Gastrocnemius medialis (tissue), 4 donors: ENCODE measurements around the gene BCAS4. TPM values are rescaled to one million over a fixed set of nuclear protein-coding genes. Genes with fewer than 3 reads are reported as not detected.
"Not testable (repeated sequence)": the region's sequence is repeated elsewhere in the genome, so short reads cannot be mapped to it uniquely, and the experiment has no call there.

Source experiments
- ATAC-seq, 2 donors: fragments of 150-250 bp; one replicate each; pipeline ENCODE4 v1.9.1; 2016
- DNase-seq, 2 donors: peaks; one replicate each; pipeline ENCODE4 v3.0.0-alpha.2; 2019
- H3K27ac ChIP-seq, 4 donors: fragments of 200-600 bp; sonication (generic); 1 replicate in 1 of 4; 2 replicates in 3 of 4; pipeline ENCODE4 v1.5.1; 2016 to 2018; ENCODE audit warnings: mild to moderate bottlenecking in 2 of 4, moderate library complexity in 1 of 4
- H3K27me3 ChIP-seq, 3 donors: fragments of 200-600 bp; sonication (generic) in 2 of 3; 1 replicate in 1 of 3; 2 replicates in 2 of 3; pipeline versions ENCODE4 v1.5.1 to v1.6.0; 2016 to 2019; ENCODE audit warnings: mild to moderate bottlenecking in 1 of 3, moderate library complexity in 1 of 3
- H3K36me3 ChIP-seq, 2 donors: fragments of 200-600 bp; sonication (generic) in 1 of 2; one replicate each; pipeline ENCODE4 v1.5.1; 2017 to 2018
- H3K4me1 ChIP-seq, 2 donors: fragments of 200-600 bp; sonication (generic) in 1 of 2; one replicate each; pipeline ENCODE4 v1.5.1; 2016 to 2017; ENCODE audit warnings: mild to moderate bottlenecking in 2 of 2
- H3K4me3 ChIP-seq, 4 donors: fragments of 200-600 bp; sonication (generic) in 3 of 4; 1 replicate in 1 of 4; 2 replicates in 3 of 4; pipeline ENCODE4 v1.5.1; 2016 to 2019; ENCODE audit warnings: mild to moderate bottlenecking in 2 of 4
- H3K9me3 ChIP-seq, 3 donors: fragments of 200-600 bp; sonication (generic) in 2 of 3; 1 replicate in 1 of 3; 2 replicates in 2 of 3; pipeline ENCODE4 v1.5.1; 2016 to 2019
- CTCF ChIP-seq, 5 experiments: fragments of 450-650 bp in 3 of 5; fragments of 200-600 bp in 2 of 5; sonication (generic) in 2 of 5; IDR thresholded peaks in 4 of 5; conservative IDR thresholded peaks in 1 of 5; 1 replicate in 4 of 5; 2 replicates in 1 of 5; pipeline ENCODE4 v1.5.1; 2016 to 2019; ENCODE audit warnings: antibody characterized with exemption in 5 of 5, mild to moderate bottlenecking in 3 of 5, moderate library complexity in 3 of 5
- POLR2A ChIP-seq, 2 donors: fragments of 450-650 bp; IDR thresholded peaks; one replicate each; pipeline ENCODE4 v1.6.1; 2017; ENCODE audit warnings: antibody characterized with exemption in 2 of 2, mild to moderate bottlenecking in 2 of 2, moderate library complexity in 2 of 2
- in situ Hi-C, 4 donors: fragments of 200-750 bp; cut with MboI; loops; one replicate each; pipeline versions ENCODE4 v1.15.0 to v1.8.0; 2017; ENCODE audit warnings: low sequenced_read_pairs in 4 of 4
- intact Hi-C: fragments of 100-400 bp; cut with DNase I; formaldehyde crosslinking; loops from one replicate; pipeline ENCODE4 v1.15.1; 2023; ENCODE audit warnings: low total_unique reads
- total RNA-seq, 4 donors: library from RNA; depleted of rRNA; stranded (reverse); fragments of >200 nt; gene quantifications; one replicate each; pipeline versions ENCODE4 v1.1.0 to v1.2.3, GENCODE V29; 2016

BCAS4 gene
- total RNA-seq, 4 donors from 2014 or later = 0.16 to 2.2 (median 0.51) TPM; not detected in 1

DNA sequence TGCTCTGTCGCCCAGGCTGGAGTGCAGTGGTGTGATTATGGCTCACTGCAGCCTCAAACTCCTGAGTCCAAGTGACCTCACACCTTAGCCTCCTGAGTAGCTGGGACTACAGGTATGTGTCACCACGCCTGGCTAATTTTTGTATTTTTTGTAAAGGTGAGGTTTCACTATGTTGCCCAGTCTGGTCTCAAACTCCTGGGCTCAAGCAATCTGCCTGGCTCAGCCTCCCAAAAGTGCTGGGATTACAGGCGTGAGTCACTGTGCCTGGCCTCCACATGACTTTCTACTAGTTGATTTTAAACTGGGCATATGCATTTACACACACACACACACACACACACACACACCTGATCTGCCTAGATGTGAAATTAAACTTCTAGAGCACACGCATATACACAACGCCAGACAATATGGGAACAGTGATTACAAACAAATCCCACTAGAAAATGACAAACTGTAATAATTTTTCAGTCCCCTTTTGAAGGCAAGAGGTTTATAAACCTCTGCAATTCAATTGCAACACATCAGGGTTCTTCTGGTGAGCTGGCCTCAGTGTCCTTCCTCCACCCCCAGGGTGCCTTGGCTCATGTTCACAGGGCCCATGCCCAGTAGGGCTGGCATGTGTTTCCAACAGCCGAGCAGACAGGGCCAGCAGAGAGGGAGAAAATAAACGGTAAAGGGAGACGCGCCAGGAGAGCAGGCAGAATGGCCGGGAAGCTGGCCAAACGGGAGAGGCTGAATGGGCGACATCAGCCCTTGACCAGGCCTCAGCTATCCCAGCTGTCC is 32.2 kb upstream of the BCAS4 start:
- ATAC-seq = peak; percentile 94
- in situ Hi-C loops = loop anchor here in 1 of 4 donors (25.0 kb wide), 1 partner anchor 575 kb away; the partner anchor contains the start of gene CEBPB
- Histone ChIP-seq H3K36me3 (no peaks in the 10 kb centered on the region), H3K27me3 (no peaks in the 10 kb centered on the region), H3K9me3 (no peaks in the 10 kb centered on the region), H3K4me1 (peaks cover 22 to 36% of the 10 kb centered on the region in 2 donors), H3K27ac (peak overlapping the region; percentile 81 to 90 (median 86)), H3K4me3 (no peak overlapping the region)
- peak; percentile 89 to 96 for DNase-seq
- TF ChIP-seq POLR2A (IDR thresholded peaks at IDR 0.05) (no peak), CTCF (IDR thresholded peaks at IDR 0.05 in 4 of 5, conservative IDR thresholded peaks at IDR 0.05 in 1 of 5) (peak in 1 of 5 experiments; percentile 26)
- intact Hi-C loops = no loop called here

DNA sequence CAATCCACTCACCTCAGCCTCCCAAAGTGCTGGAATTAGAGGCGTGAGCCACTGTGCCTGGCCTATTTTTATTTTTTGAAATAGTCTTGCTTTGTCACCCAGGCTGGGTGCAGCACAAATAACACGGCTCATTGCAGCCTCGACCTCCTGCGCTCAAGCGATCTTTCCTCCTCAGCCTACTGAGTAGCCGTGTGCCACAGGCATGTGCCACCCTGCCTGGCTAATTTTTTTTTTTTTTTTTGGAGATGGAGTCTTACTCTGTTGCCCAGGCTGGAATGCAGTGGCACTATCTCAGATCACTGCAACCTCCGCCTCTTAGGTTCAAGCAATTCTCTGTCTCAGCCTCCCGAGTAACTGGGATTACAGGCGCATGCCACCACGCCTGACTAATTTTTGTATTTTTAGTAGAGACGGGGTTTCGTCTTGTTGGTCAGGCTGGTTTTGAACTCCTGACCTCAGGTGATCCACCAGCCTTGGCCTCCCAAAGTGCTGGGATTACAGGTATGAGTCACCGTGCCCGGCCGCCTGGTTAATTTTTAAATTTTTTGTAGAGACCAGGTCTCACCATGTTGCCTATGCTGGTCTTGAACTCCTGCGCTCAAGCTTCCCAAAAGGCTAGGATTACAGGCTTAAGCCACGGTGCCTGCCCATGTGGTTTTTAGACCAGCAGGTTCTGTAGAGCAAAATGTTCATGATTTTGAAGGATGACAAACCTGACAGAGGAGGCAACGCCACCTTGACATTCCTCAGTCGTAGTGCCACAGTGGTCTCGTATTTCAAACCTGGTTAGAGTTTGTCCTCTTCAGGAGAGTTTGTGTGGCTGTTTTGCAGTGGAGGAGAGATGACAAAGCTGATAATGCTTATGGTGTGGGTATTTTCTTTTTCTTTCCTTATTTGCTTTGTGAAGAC is 31.1 kb upstream of the BCAS4 start:
- H3K36me3 ChIP-seq, H3K9me3 ChIP-seq, H3K27me3 ChIP-seq, intact Hi-C loops, H3K4me3 ChIP-seq: not testable (repeated sequence)
- in situ Hi-C loops = loop anchor here in 1 of 4 donors (25.0 kb wide), 1 partner anchor 577 kb away; the partner anchor contains the start of gene CEBPB
- Histone ChIP-seq H3K27ac (peak overlapping the region; percentile 81 to 90 (median 86)), H3K4me1 (peaks cover 22 to 36% of the 10 kb centered on the region in 2 donors)
- DNase-seq = peak in 1 of 2 donors; percentile 49
- peak in 1 of 2 donors; percentile 13 for ATAC-seq

- H3K27me3 ChIP-seq, H3K27ac ChIP-seq, H3K36me3 ChIP-seq, intact Hi-C loops, H3K4me3 ChIP-seq, ATAC-seq, H3K9me3 ChIP-seq: not testable (repeated sequence)
- in situ Hi-C loops = loop anchor here in 1 of 4 donors (25.0 kb wide), 1 partner anchor 578 kb away; the partner anchor contains the start of gene CEBPB
- DNase-seq = peak in 1 of 2 donors; percentile 57
- H3K4me1 ChIP-seq = peaks cover 22 to 36% of the 10 kb centered on the region in 2 donors
These were observed 29.6 kb upstream of the BCAS4 start for GRCh38 chr20:50765251-50765650.

DNA sequence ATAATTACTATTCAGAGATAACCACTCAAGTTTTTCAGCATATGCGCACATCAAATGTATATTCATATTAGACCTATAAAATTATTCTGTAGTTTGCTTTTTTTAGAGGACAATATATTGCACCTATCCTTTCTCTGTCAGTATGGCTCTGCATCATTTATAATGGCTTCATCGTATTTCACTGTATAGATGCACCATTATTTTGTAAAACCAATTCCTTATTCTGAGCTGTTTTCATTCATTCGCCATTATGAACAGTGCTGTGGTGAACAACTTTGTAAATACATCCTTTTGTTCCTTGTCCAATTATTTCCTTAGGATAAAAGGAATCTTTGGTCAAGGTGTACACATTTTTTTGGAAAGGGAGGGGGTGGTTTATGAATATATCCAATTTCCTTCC is 29.2 kb upstream of the BCAS4 start:
- in situ Hi-C loops = loop anchor here in 1 of 4 donors (25.0 kb wide), 1 partner anchor 578 kb away; the partner anchor contains the start of gene CEBPB
- H3K27ac ChIP-seq = no peak overlapping the region
- no peak for TF ChIP-seq POLR2A (IDR thresholded peaks at IDR 0.05)
- TF ChIP-seq CTCF (IDR thresholded peaks at IDR 0.05 in 4 of 5, conservative IDR thresholded peaks at IDR 0.05 in 1 of 5) = no peak
- intact Hi-C loops = no loop called here
- H3K27me3 ChIP-seq = no peaks in the 10 kb centered on the region
- H3K9me3 ChIP-seq = no peaks in the 10 kb centered on the region
- H3K36me3 ChIP-seq = no peaks in the 10 kb centered on the region
- ATAC-seq = no peak
- peaks cover 22 to 36% of the 10 kb centered on the region in 2 donors for H3K4me1 ChIP-seq
- DNase-seq = no peak
- H3K4me3 ChIP-seq = no peak overlapping the region

- in situ Hi-C loops = loop anchor here in 1 of 4 donors (25.0 kb wide), 1 partner anchor 580 kb away; the partner anchor contains the start of gene CEBPB
- intact Hi-C loops, ATAC-seq: not testable (repeated sequence)
These were observed 27.7 kb upstream of the BCAS4 start for GRCh38 chr20:50766955-50767809.

GRCh38 chr20:50768991-50769390 is 25.9 kb upstream of the BCAS4 start:
- in situ Hi-C loops = loop anchor here in 1 of 4 donors (25.0 kb wide), 1 partner anchor 582 kb away; the partner anchor contains the start of gene CEBPB
- H3K4me1 ChIP-seq, H3K27me3 ChIP-seq, H3K4me3 ChIP-seq, H3K36me3 ChIP-seq, H3K9me3 ChIP-seq, intact Hi-C loops, ATAC-seq, H3K27ac ChIP-seq, DNase-seq: not testable (repeated sequence)

More at GRCh38 chr20:50766955-50767809, 27.7 kb upstream of the BCAS4 start:
- not testable (repeated sequence) for H3K9me3 ChIP-seq, DNase-seq, H3K27me3 ChIP-seq, H3K36me3 ChIP-seq, H3K4me3 ChIP-seq, H3K27ac ChIP-seq
- H3K4me1 ChIP-seq = peaks cover 15 to 26% of the 10 kb centered on the region in 2 donors

DNA sequence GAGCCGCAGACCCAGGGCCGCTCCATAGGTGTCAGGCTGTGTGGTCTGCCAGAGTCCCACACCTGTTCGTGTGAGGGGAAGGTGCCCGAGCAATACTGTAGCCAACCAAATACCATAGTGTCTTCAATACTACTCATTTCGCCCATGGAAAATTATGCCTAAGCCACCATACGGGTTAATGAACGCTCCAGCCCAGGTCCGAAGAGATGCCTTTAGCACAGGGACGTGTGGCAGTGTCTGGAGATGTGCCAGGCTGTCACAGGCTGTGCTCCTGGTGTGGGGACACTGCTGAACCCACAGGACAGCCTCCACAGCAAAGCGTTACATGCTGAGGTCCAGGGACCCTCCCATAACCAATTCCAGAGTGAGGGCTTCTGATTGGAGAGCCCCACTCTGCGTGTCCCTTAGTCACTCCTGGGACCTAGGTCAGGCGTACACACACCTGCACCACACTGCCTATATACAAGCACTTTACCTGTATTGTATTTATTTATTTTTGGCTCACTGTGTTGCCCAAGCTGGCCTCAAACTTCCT is 25.2 kb upstream of the BCAS4 start:
- in situ Hi-C loops = loop anchor here in 1 of 4 donors (25.0 kb wide), 1 partner anchor 582 kb away; the partner anchor contains the start of gene CEBPB
- intact Hi-C loops, DNase-seq, H3K4me1 ChIP-seq, H3K27ac ChIP-seq, H3K4me3 ChIP-seq, H3K9me3 ChIP-seq, H3K36me3 ChIP-seq, ATAC-seq, H3K27me3 ChIP-seq: not testable (repeated sequence)

- H3K27ac ChIP-seq, H3K36me3 ChIP-seq, DNase-seq, ATAC-seq, H3K4me1 ChIP-seq, H3K27me3 ChIP-seq, intact Hi-C loops, H3K9me3 ChIP-seq, H3K4me3 ChIP-seq: not testable (repeated sequence)
- in situ Hi-C loops = loop anchor here in 1 of 4 donors (25.0 kb wide), 1 partner anchor 584 kb away; the partner anchor contains the start of gene CEBPB
These were observed 23.3 kb upstream of the BCAS4 start for GRCh38 chr20:50771419-50772080.
